H1 (cell line): ENCODE measurements around the gene P3H2. TPM values are rescaled to one million over a fixed set of nuclear protein-coding genes. Genes with fewer than 3 reads are reported as not detected.

Experiments
- ATF3 ChIP-seq: IDR thresholded peaks from 2 replicates; pipeline ENCODE4 v1.6.1; 2011; ENCODE audit warnings: low read depth, mild to moderate bottlenecking, low read length; ENCODE audit not compliant: insufficient read depth
- CHD2 ChIP-seq: IDR thresholded peaks from 2 replicates; pipeline ENCODE4 v1.6.1; 2012; ENCODE audit warnings: low read length, improper control_type of control experiment
- FOSL1 ChIP-seq: IDR thresholded peaks from 2 replicates; pipeline ENCODE4 v1.6.1; 2011; ENCODE audit warnings: mild to moderate bottlenecking, low read depth, low read length, moderate library complexity; ENCODE audit not compliant: insufficient read depth
- HDAC6 ChIP-seq: IDR thresholded peaks from one replicate; pipeline ENCODE4 v1.7.1; 2012; ENCODE audit warnings: low read depth, mild to moderate bottlenecking, inconsistent platforms, low read length, moderate library complexity
- KDM5A ChIP-seq: fragments of 200-600 bp; IDR thresholded peaks from 2 replicates; pipeline ENCODE4 v1.7.1; 2012; ENCODE audit warnings: mild to moderate bottlenecking, low read length, inconsistent platforms, mixed read lengths
- NANOG ChIP-seq: IDR thresholded peaks from 2 replicates; pipeline ENCODE4 v1.6.1; 2011; ENCODE audit warnings: low read length, low read depth, mild to moderate bottlenecking, inconsistent platforms; ENCODE audit not compliant: insufficient read depth, poor library complexity, severe bottlenecking
- RBBP5 ChIP-seq: IDR thresholded peaks from 2 replicates; pipeline ENCODE4 v1.7.1; 2012; ENCODE audit warnings: low read depth, mild to moderate bottlenecking, inconsistent platforms, low read length, moderate library complexity, borderline replicate concordance
- SIRT6 ChIP-seq: IDR thresholded peaks from one replicate; pipeline ENCODE4 v1.7.1; 2012; ENCODE audit warnings: low read length, inconsistent platforms
- TBP ChIP-seq: IDR thresholded peaks from 2 replicates; pipeline ENCODE4 v1.6.1; 2011; ENCODE audit warnings: low read depth, low read length, improper control_type of control experiment
- TEAD4 ChIP-seq: IDR thresholded peaks from 2 replicates; pipeline ENCODE4 v1.6.1; 2012; ENCODE audit warnings: low read depth, low read length, inconsistent platforms, mixed read lengths
- polyA plus RNA-seq, 7 experiments: library from polyadenylated mRNA; depleted of rRNA in 3 of 7; stranded (reverse) in 5 of 7; unstranded in 2 of 7; fragments of >200 nt in 5 of 7; fragments of 200-250 nt in 2 of 7; gene quantifications; 1 replicate in 5 of 7; 2 replicates in 1 of 7; 4 replicates in 1 of 7; pipeline versions ENCODE4 v1.2.1 to v1.2.3, GENCODE V29; 2011 to 2013; ENCODE audit warnings: missing spikeins in 2 of 7, mixed read lengths in 2 of 7
- total RNA-seq: library from RNA; stranded (reverse); fragmentation: NEBNext Ultra II Directional; extraction: Animal tissue kit (Norgen Biotek cat#: 25700); gene quantifications from 2 replicates; pipeline ENCODE4 v1.2.1, GENCODE V29; 2021

The P3H2 gene
- total and polyA plus RNA-seq, 2 of the 8 experiments (the other 6 are each of a cell fraction or from before 2014, with no cell fraction given), result 40.5 to 60.4 TPM

GRCh38 chr3:190053919-190054672 is 66.6 kb downstream of the P3H2 start (continued):
- TF ChIP-seq ATF3 (no peak), KDM5A (no peak), SIRT6 (no peak), CHD2 (no peak), RBBP5 (no peak), FOSL1 (no peak), NANOG (no peak), HDAC6 (no peak), TBP (no peak), TEAD4 (no peak)
- TF ChIP-seq, all 59 proteins: peak for 0
